Measurements from ENCODE around the gene ALKBH2.
A peak's percentile ranks its signal among the peaks of the same experiment; 100 is the strongest.

ALKBH2 gene

GRCh38 chr12:109093022-109093918, at the start of gene ALKBH2:
Gene ALKBH2 (minus strand): TSS chr12:109093472. CDS start chr12:109092786, 686 bp downstream.
- TF ChIP-seq JUND (IDR thresholded peaks at IDR 0.05; ENCODE audit: low read depth): no peak
- peak; percentile 81 to 95 for DNase-seq (ENCODE audit: low read depth in 1 of 2, low spot score in 1 of 2)
- in situ Hi-C loops (cut with HindIII; ENCODE audit: low pct_unique_long_range_greater_than_20kb, low sequenced_read_pairs): no loop called here

GRCh38 chr12:109140560-109140959, 47.3 kb upstream of the ALKBH2 start:
- TF ChIP-seq JUND (IDR thresholded peaks at IDR 0.05; ENCODE audit: low read depth): no peak
- DNase-seq (ENCODE audit: low read depth in 1 of 2, low spot score in 1 of 2): no peak
- in situ Hi-C loops (cut with HindIII; ENCODE audit: low pct_unique_long_range_greater_than_20kb, low sequenced_read_pairs): no loop called here

- no peak for TF ChIP-seq JUND (IDR thresholded peaks at IDR 0.05; ENCODE audit: low read depth)
- no peak for DNase-seq (ENCODE audit: low read depth in 1 of 2, low spot score in 1 of 2)
- in situ Hi-C loops (cut with HindIII; ENCODE audit: low pct_unique_long_range_greater_than_20kb, low sequenced_read_pairs): no loop called here
Measured at GRCh38 chr12:109139791-109140190, 46.5 kb upstream of the ALKBH2 start.

- no peak for TF ChIP-seq JUND (IDR thresholded peaks at IDR 0.05; ENCODE audit: low read depth)
- no peak for DNase-seq (ENCODE audit: low read depth in 1 of 2, low spot score in 1 of 2)
- in situ Hi-C loops (cut with HindIII; ENCODE audit: low pct_unique_long_range_greater_than_20kb, low sequenced_read_pairs): no loop called here
Measured at GRCh38 chr12:109139360-109139759, 46.1 kb upstream of the ALKBH2 start.

- TF ChIP-seq JUND (IDR thresholded peaks at IDR 0.05; ENCODE audit: low read depth): no peak
- in situ Hi-C loops (cut with HindIII; ENCODE audit: low pct_unique_long_range_greater_than_20kb, low sequenced_read_pairs): no loop called here
- DNase-seq (ENCODE audit: low read depth in 1 of 2, low spot score in 1 of 2): no peak
Measured at GRCh38 chr12:109137055-109137454, 43.8 kb upstream of the ALKBH2 start.

GRCh38 chr12:109134186-109134917, 41.1 kb upstream of the ALKBH2 start:
- in situ Hi-C loops (cut with HindIII; ENCODE audit: low pct_unique_long_range_greater_than_20kb, low sequenced_read_pairs): no loop called here
- DNase-seq (ENCODE audit: low read depth in 1 of 2, low spot score in 1 of 2): peak; percentile 52 to 59
- no peak for TF ChIP-seq JUND (IDR thresholded peaks at IDR 0.05; ENCODE audit: low read depth)

- peak in 1 of 2 experiments; percentile 36 for DNase-seq (ENCODE audit: low read depth in 1 of 2, low spot score in 1 of 2)
- in situ Hi-C loops (cut with HindIII; ENCODE audit: low pct_unique_long_range_greater_than_20kb, low sequenced_read_pairs): no loop called here
- no peak for TF ChIP-seq JUND (IDR thresholded peaks at IDR 0.05; ENCODE audit: low read depth)
Measured at GRCh38 chr12:109131154-109132050, 38.1 kb upstream of the ALKBH2 start.

- DNase-seq (ENCODE audit: low read depth in 1 of 2, low spot score in 1 of 2): no peak
- in situ Hi-C loops (cut with HindIII; ENCODE audit: low pct_unique_long_range_greater_than_20kb, low sequenced_read_pairs): no loop called here
- TF ChIP-seq JUND (IDR thresholded peaks at IDR 0.05; ENCODE audit: low read depth): no peak
Measured at GRCh38 chr12:109130297-109131153, 37.3 kb upstream of the ALKBH2 start.

GRCh38 chr12:109127533-109128242, 34.4 kb upstream of the ALKBH2 start:
- DNase-seq (ENCODE audit: low read depth in 1 of 2, low spot score in 1 of 2): no peak
- in situ Hi-C loops (cut with HindIII; ENCODE audit: low pct_unique_long_range_greater_than_20kb, low sequenced_read_pairs): no loop called here
- no peak for TF ChIP-seq JUND (IDR thresholded peaks at IDR 0.05; ENCODE audit: low read depth)

GRCh38 chr12:109126784-109127183, 33.5 kb upstream of the ALKBH2 start:
- DNase-seq (ENCODE audit: low read depth in 1 of 2, low spot score in 1 of 2): no peak
- in situ Hi-C loops (cut with HindIII; ENCODE audit: low pct_unique_long_range_greater_than_20kb, low sequenced_read_pairs): no loop called here
- no peak for TF ChIP-seq JUND (IDR thresholded peaks at IDR 0.05; ENCODE audit: low read depth)

GRCh38 chr12:109125791-109126190, 32.5 kb upstream of the ALKBH2 start:
- no peak for TF ChIP-seq JUND (IDR thresholded peaks at IDR 0.05; ENCODE audit: low read depth)
- in situ Hi-C loops (cut with HindIII; ENCODE audit: low pct_unique_long_range_greater_than_20kb, low sequenced_read_pairs): no loop called here
- DNase-seq (ENCODE audit: low read depth in 1 of 2, low spot score in 1 of 2): no peak

Measured in T47D (cell line).